ENCODE results near the gene ZDHHC16.
A peak's percentile ranks its signal among the peaks of the same experiment; 100 is the strongest.

The ZDHHC16 gene

DNA sequence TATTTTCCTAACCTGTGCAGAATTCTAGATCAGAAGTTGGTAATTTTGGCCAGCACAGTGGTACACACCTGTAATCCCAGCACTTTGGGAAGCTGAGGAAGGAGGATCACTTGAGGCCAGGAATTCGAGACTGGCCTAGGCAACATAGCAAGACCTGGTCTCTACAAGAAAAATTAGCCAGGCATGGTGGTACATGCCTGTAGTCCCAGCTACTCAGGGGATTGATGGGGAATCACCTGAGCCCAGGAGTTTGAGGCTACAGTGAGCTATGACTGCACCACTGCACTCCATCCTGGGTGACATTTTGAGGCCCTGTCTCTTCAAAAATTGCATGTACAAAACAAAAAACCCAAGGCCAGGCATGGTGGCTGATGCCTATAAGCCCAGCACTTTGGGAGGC is 11.4 kb upstream of the ZDHHC16 start:
- Histone ChIP-seq H3K27me3 (ENCODE audit: control insufficient read depth, insufficient read depth, low read length) (no peaks in the 10 kb centered on the region), H3K27ac (ENCODE audit: low read length) (no peak overlapping the region), H3K36me3 (ENCODE audit: control insufficient read depth, insufficient read depth, low read length) (peaks cover 27% of the 10 kb centered on the region; the same call in 1 of the 2 replicates), H3K4me1 (ENCODE audit: control insufficient read depth, insufficient read depth, low read length) (no peaks in the 10 kb centered on the region), H3K9me3 (ENCODE audit: control insufficient read depth, insufficient read depth, low read length) (no peaks in the 10 kb centered on the region), H3K4me3 (ENCODE audit: low read length) (no peak overlapping the region)
- WGBS (ENCODE audit: insufficient coverage, insufficient read length), result no CpG with 5 or more reads among the region's 1 CpG
- DNase-seq (ENCODE audit: low read depth, low spot score), result no peak

GRCh38 chr10:97435211-97435610 is 10.8 kb upstream of the ZDHHC16 start:
- no peaks in the 10 kb centered on the region for H3K9me3 ChIP-seq (ENCODE audit: control insufficient read depth, insufficient read depth, low read length)

GRCh38 chr10:97442277-97442676 is 3.7 kb upstream of the ZDHHC16 start:
- no peak for DNase-seq (ENCODE audit: low read depth, low spot score)
- H3K4me3 ChIP-seq (ENCODE audit: low read length), result no peak overlapping the region
- H3K9me3 ChIP-seq (ENCODE audit: control insufficient read depth, insufficient read depth, low read length), result no peaks in the 10 kb centered on the region
- no peaks in the 10 kb centered on the region for H3K27me3 ChIP-seq (ENCODE audit: control insufficient read depth, insufficient read depth, low read length)
- no peaks in the 10 kb centered on the region for H3K4me1 ChIP-seq (ENCODE audit: control insufficient read depth, insufficient read depth, low read length)
- peaks cover 4% of the 10 kb centered on the region; the same call in 1 of the 2 replicates for H3K36me3 ChIP-seq (ENCODE audit: control insufficient read depth, insufficient read depth, low read length)
- no peak overlapping the region for H3K27ac ChIP-seq (ENCODE audit: low read length)
- no CpG with 5 or more reads among the region's 1 CpG for WGBS (ENCODE audit: insufficient coverage, insufficient read length)

More at GRCh38 chr10:97435211-97435610, 10.8 kb upstream of the ZDHHC16 start:
- H3K27me3 ChIP-seq (ENCODE audit: control insufficient read depth, insufficient read depth, low read length), result no peaks in the 10 kb centered on the region
- 100% methylated on average over 3 of the region's 6 CpGs for WGBS (ENCODE audit: insufficient coverage, insufficient read length)
- no peak overlapping the region for H3K4me3 ChIP-seq (ENCODE audit: low read length)
- H3K27ac ChIP-seq (ENCODE audit: low read length), result no peak overlapping the region
- peaks cover 27% of the 10 kb centered on the region; the same call in 1 of the 2 replicates for H3K36me3 ChIP-seq (ENCODE audit: control insufficient read depth, insufficient read depth, low read length)
- no peak for DNase-seq (ENCODE audit: low read depth, low spot score)
- no peaks in the 10 kb centered on the region for H3K4me1 ChIP-seq (ENCODE audit: control insufficient read depth, insufficient read depth, low read length)

DNA sequence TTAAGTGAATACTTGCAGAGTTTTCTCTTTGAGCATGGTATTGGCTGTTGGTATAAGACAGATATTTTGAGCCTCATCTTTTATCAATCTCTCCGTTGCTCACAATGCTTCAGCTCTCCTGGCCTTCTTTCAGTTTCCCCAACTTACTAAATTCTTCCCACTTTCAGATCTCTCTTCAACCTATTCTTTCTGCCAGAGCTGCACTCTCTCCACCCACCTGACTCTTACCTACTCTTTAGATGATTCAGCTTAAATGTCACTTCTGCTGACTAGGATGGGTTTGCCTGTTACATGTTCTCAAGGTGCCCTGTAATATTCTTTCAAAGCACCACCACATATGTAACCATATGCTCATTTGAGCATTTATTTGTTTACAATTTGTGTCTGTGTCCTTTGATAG is 1.8 kb upstream of the ZDHHC16 start:
- no CpG with 5 or more reads among the region's 1 CpG for WGBS (ENCODE audit: insufficient coverage, insufficient read length)
- no peaks in the 10 kb centered on the region; the same call in 1 of the 2 replicates for H3K36me3 ChIP-seq (ENCODE audit: control insufficient read depth, insufficient read depth, low read length)
- DNase-seq (ENCODE audit: low read depth, low spot score), result no peak
- H3K4me1 ChIP-seq (ENCODE audit: control insufficient read depth, insufficient read depth, low read length), result no peaks in the 10 kb centered on the region
- no peaks in the 10 kb centered on the region for H3K27me3 ChIP-seq (ENCODE audit: control insufficient read depth, insufficient read depth, low read length)
- H3K9me3 ChIP-seq (ENCODE audit: control insufficient read depth, insufficient read depth, low read length), result no peaks in the 10 kb centered on the region
- H3K27ac ChIP-seq (ENCODE audit: low read length), result no peak overlapping the region
- H3K4me3 ChIP-seq (ENCODE audit: low read length), result no peak overlapping the region

- no peak overlapping the region for H3K27ac ChIP-seq (ENCODE audit: low read length)
- H3K4me3 ChIP-seq (ENCODE audit: low read length), result peak overlapping the region; percentile 73
These were observed 636 bp upstream of the ZDHHC16 start for GRCh38 chr10:97445357-97445721.

GRCh38 chr10:97450828-97451227 is 4.9 kb downstream of the ZDHHC16 start:
- Histone ChIP-seq H3K27me3 (ENCODE audit: control insufficient read depth, insufficient read depth, low read length) (no peaks in the 10 kb centered on the region), H3K27ac (ENCODE audit: low read length) (no peak overlapping the region), H3K4me1 (ENCODE audit: control insufficient read depth, insufficient read depth, low read length) (no peaks in the 10 kb centered on the region), H3K36me3 (ENCODE audit: control insufficient read depth, insufficient read depth, low read length) (peaks cover 7% of the 10 kb centered on the region; the same call in 1 of the 2 replicates), H3K4me3 (ENCODE audit: low read length) (no peak overlapping the region), H3K9me3 (ENCODE audit: control insufficient read depth, insufficient read depth, low read length) (no peaks in the 10 kb centered on the region)
- no peak for DNase-seq (ENCODE audit: low read depth, low spot score)
- no CpG with 5 or more reads among the region's 2 CpGs for WGBS (ENCODE audit: insufficient coverage, insufficient read length)

More at GRCh38 chr10:97445357-97445721, 636 bp upstream of the ZDHHC16 start:
- no CpG with 5 or more reads among the region's 13 CpGs for WGBS (ENCODE audit: insufficient coverage, insufficient read length)
- Histone ChIP-seq H3K36me3 (ENCODE audit: control insufficient read depth, insufficient read depth, low read length) (no peaks in the 10 kb centered on the region), H3K9me3 (ENCODE audit: control insufficient read depth, insufficient read depth, low read length) (no peaks in the 10 kb centered on the region), H3K4me1 (ENCODE audit: control insufficient read depth, insufficient read depth, low read length) (no peaks in the 10 kb centered on the region), H3K27me3 (ENCODE audit: control insufficient read depth, insufficient read depth, low read length) (no peaks in the 10 kb centered on the region)
- no peak for DNase-seq (ENCODE audit: low read depth, low spot score)

- no peak for DNase-seq (ENCODE audit: low read depth, low spot score)
- H3K9me3 ChIP-seq (ENCODE audit: control insufficient read depth, insufficient read depth, low read length), result no peaks in the 10 kb centered on the region
- no peak overlapping the region for H3K27ac ChIP-seq (ENCODE audit: low read length)
- H3K36me3 ChIP-seq (ENCODE audit: control insufficient read depth, insufficient read depth, low read length), result peaks cover 8% of the 10 kb centered on the region; the same call in 1 of the 2 replicates
- no peaks in the 10 kb centered on the region for H3K27me3 ChIP-seq (ENCODE audit: control insufficient read depth, insufficient read depth, low read length)
- WGBS (ENCODE audit: insufficient coverage, insufficient read length), result no CpG with 5 or more reads among the region's 17 CpGs
- no peaks in the 10 kb centered on the region for H3K4me1 ChIP-seq (ENCODE audit: control insufficient read depth, insufficient read depth, low read length)
- no peak overlapping the region for H3K4me3 ChIP-seq (ENCODE audit: low read length)
These were observed 5.6 kb downstream of the ZDHHC16 start for GRCh38 chr10:97451605-97452004.

GRCh38 chr10:97452352-97452751 is 6.4 kb downstream of the ZDHHC16 start:
- no peak overlapping the region for H3K4me3 ChIP-seq (ENCODE audit: low read length)
- H3K4me1 ChIP-seq (ENCODE audit: control insufficient read depth, insufficient read depth, low read length), result no peaks in the 10 kb centered on the region
- no peak for DNase-seq (ENCODE audit: low read depth, low spot score)
- no peak overlapping the region for H3K27ac ChIP-seq (ENCODE audit: low read length)
- WGBS (ENCODE audit: insufficient coverage, insufficient read length), result no CpG with 5 or more reads among the region's 6 CpGs
- H3K27me3 ChIP-seq (ENCODE audit: control insufficient read depth, insufficient read depth, low read length), result no peaks in the 10 kb centered on the region
- H3K36me3 ChIP-seq (ENCODE audit: control insufficient read depth, insufficient read depth, low read length), result peaks cover 8% of the 10 kb centered on the region; the same call in 1 of the 2 replicates
- no peaks in the 10 kb centered on the region for H3K9me3 ChIP-seq (ENCODE audit: control insufficient read depth, insufficient read depth, low read length)

DNA sequence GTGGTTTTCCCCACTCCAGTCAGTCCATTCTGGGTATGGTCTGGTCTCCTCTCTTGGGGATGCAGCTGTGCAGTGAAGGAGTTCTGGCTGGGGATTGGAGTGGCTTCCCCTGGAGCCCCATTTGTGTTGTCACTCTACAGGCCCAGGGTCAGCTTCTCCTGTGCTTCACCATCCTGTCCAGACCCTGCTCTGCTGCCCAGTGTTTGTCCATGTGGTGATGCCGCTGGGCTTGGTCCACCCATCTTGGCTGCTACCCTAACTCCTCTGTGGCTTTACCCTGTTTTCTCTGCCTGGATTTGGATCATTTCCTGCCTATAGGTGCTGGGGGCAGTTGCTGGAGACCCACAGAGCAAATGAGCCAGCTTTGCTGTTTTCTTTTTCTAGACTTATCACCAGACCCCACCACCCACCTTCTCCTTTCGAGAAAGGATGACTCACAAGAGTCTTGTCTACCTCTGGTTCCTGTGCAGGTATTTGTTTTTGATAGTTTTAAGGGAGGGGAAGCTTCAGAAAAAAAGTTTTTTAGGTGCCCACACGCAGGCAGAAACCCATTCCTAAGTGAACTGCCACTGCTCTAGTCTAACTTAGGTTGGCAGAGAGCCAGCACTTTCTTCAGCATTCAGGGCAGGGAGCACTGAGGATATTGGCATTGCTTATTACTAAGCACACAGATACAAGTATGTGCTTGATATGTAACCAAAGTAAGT is 8.5 kb downstream of the ZDHHC16 start:
- no peak overlapping the region for H3K4me3 ChIP-seq (ENCODE audit: low read length)
- H3K36me3 ChIP-seq (ENCODE audit: control insufficient read depth, insufficient read depth, low read length), result peaks cover 20% of the 10 kb centered on the region; the same call in 1 of the 2 replicates
- no peaks in the 10 kb centered on the region for H3K9me3 ChIP-seq (ENCODE audit: control insufficient read depth, insufficient read depth, low read length)
- no peaks in the 10 kb centered on the region for H3K27me3 ChIP-seq (ENCODE audit: control insufficient read depth, insufficient read depth, low read length)
- no peaks in the 10 kb centered on the region for H3K4me1 ChIP-seq (ENCODE audit: control insufficient read depth, insufficient read depth, low read length)
- no CpG with 5 or more reads among the region's 3 CpGs for WGBS (ENCODE audit: insufficient coverage, insufficient read length)
- no peak overlapping the region for H3K27ac ChIP-seq (ENCODE audit: low read length)
- no peak for DNase-seq (ENCODE audit: low read depth, low spot score)

DNA sequence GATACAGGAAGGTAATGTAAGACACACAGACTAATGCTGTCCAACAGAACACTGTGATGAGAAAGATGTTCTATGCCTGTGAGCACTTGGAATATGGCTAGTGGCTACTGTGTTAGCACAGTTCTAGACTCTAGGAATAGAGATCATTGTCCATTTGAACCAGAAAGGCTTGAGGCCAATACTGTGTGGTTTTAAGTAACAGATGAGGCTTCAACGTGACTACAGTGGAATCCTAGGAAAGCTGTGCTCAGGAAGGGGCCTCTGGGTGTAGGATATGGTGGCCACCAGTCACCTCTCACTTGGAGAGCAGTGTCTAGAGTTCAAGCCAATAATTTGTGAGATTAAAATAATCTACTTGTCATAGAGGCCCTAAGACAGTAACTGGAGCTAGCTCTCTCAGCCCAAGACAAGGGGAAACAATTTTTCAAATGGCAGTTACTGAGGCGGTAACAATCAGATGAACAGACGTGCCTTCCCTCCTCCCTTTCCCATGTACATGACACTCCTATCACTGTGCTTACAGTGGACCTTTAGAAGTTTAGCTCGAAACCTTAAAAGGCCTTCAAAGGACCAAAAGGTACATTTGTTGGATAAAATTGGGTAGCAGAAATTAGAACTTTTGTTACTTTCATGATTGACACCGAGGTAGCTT is 10.2 kb downstream of the ZDHHC16 start:
- no CpG with 5 or more reads among the region's 5 CpGs for WGBS (ENCODE audit: insufficient coverage, insufficient read length)
- peaks cover 35% of the 10 kb centered on the region for H3K36me3 ChIP-seq (ENCODE audit: control insufficient read depth, insufficient read depth, low read length)
- DNase-seq (ENCODE audit: low read depth, low spot score), result no peak
- H3K9me3 ChIP-seq (ENCODE audit: control insufficient read depth, insufficient read depth, low read length), result no peaks in the 10 kb centered on the region
- H3K4me1 ChIP-seq (ENCODE audit: control insufficient read depth, insufficient read depth, low read length), result no peaks in the 10 kb centered on the region
- H3K27me3 ChIP-seq (ENCODE audit: control insufficient read depth, insufficient read depth, low read length), result no peaks in the 10 kb centered on the region
- H3K27ac ChIP-seq (ENCODE audit: low read length), result no peak overlapping the region
- no peak overlapping the region for H3K4me3 ChIP-seq (ENCODE audit: low read length)

All from iPS DF 6.9 (cell line).